ENCODE data around the gene ATP5F1C. TPM values are rescaled to one million over a fixed set of nuclear protein-coding genes. Genes with fewer than 3 reads are reported as not detected.

ATP5F1C gene
- total RNA-seq, 1 experiment from 2014 or later: 292 TPM

- Histone ChIP-seq H3K9me3 (ENCODE audit: control insufficient read depth in 1 of 2, insufficient read depth in 1 of 2, low read depth in 1 of 2, low read length in 2 of 2) (no peaks in the 10 kb centered on the region), H3K36me3 (ENCODE audit: control insufficient read depth in 1 of 2, insufficient read depth in 2 of 2, low read length in 2 of 2) (peaks cover 13 to 25% of the 10 kb centered on the region in 2 experiments), H3K4me1 (ENCODE audit: control insufficient read depth in 1 of 2, insufficient read depth in 2 of 2, low read length in 2 of 2) (peaks cover 16 to 38% of the 10 kb centered on the region in 2 experiments; a peak in 3 of 4 replicates), H2AFZ (ENCODE audit: low read depth, low read length, poor library complexity, severe bottlenecking) (no peak overlapping the region), H4K20me1 (ENCODE audit: insufficient read depth) (peaks cover 24% of the 10 kb centered on the region; the same call in 1 of the 2 replicates), H3K4me3 (replicated peaks in 1 of 2; ENCODE audit: low read depth in 1 of 2, low read length in 2 of 2) (no peak overlapping the region), H3K9ac (ENCODE audit: low read length) (no peak overlapping the region), H3K4me2 (ENCODE audit: low read length) (no peak overlapping the region), H3K9me2 (ENCODE audit: insufficient read depth) (no peaks in the 10 kb centered on the region), H3K27ac (ENCODE audit: low read depth, low read length) (no peak overlapping the region), H3K27me3 (ENCODE audit: insufficient read depth, low read length) (no peaks in the 10 kb centered on the region), H3K79me2 (ENCODE audit: insufficient read depth, low read length) (peaks cover 80% of the 10 kb centered on the region)
- intact Hi-C loops (cut with micrococcal nuclease): no loop called here
- CTCF ChIA-PET: no interaction called here
- DNase-seq (ENCODE audit: low read depth, low spot score) (no peak), ATAC-seq (no peak)
- no TSS peak for BruUV-seq (replicated peaks)
- RAD21 ChIA-PET (ENCODE audit: low non-redundant PET in 1 of 2, low total read pairs in 2 of 2, uncharacterized antibody in 2 of 2, unreplicated experiment in 2 of 2): no interaction called here
- TF ChIP-seq EZH2phosphoT487 (IDR thresholded peaks at IDR 0.05; ENCODE audit: borderline replicate concordance) (no peak), TCF7L2 (IDR thresholded peaks at IDR 0.05; ENCODE audit: borderline replicate concordance, extremely low read depth, insufficient read depth, insufficient read length) (no peak), SP1 (IDR thresholded peaks at IDR 0.05; ENCODE audit: low read depth) (no peak), ELF1 (IDR thresholded peaks at IDR 0.05; ENCODE audit: borderline replicate concordance, low read depth) (no peak), RAD21 (IDR thresholded peaks at IDR 0.05; ENCODE audit: low read depth) (no peak), CBX3 (IDR thresholded peaks at IDR 0.05; ENCODE audit: low read depth) (no peak), POLR2AphosphoS5 (IDR thresholded peaks at IDR 0.05; ENCODE audit: low read depth, low read length) (no peak), ZBTB33 (IDR thresholded peaks at IDR 0.05; ENCODE audit: extremely low read depth, insufficient replicate concordance, low read length) (no peak), ATF3 (IDR thresholded peaks at IDR 0.05) (no peak), POLR2A (IDR thresholded peaks at IDR 0.05; ENCODE audit: borderline replicate concordance, extremely low read depth, insufficient read depth, insufficient read length) (no peak), YY1 (IDR thresholded peaks at IDR 0.05; ENCODE audit: extremely low read depth, insufficient replicate concordance, low read depth, low read length) (no peak), CTCF (IDR thresholded peaks at IDR 0.05 in 2 of 3, conservative IDR thresholded peaks at IDR 0.05 in 1 of 3; ENCODE audit: borderline replicate concordance in 1 of 3, insufficient read depth in 1 of 3, low read depth in 2 of 3, low read length in 2 of 3) (no peak), JUND (IDR thresholded peaks at IDR 0.05) (no peak)
- POLR2A ChIA-PET: no interaction called here
These were observed 7.6 kb downstream of the ATP5F1C start for GRCh38 chr10:7795605-7796004.
